ENCODE data around the gene GNL2.
"Not testable (repeated sequence)": the region's sequence is repeated elsewhere in the genome, so short reads cannot be mapped to it uniquely, and the experiment has no call there.

The GNL2 gene

GRCh38 chr1:37559080-37559479 lies 36.7 kb downstream of the GNL2 start:
- no peak for DNase-seq (ENCODE audit: low spot score)

DNA sequence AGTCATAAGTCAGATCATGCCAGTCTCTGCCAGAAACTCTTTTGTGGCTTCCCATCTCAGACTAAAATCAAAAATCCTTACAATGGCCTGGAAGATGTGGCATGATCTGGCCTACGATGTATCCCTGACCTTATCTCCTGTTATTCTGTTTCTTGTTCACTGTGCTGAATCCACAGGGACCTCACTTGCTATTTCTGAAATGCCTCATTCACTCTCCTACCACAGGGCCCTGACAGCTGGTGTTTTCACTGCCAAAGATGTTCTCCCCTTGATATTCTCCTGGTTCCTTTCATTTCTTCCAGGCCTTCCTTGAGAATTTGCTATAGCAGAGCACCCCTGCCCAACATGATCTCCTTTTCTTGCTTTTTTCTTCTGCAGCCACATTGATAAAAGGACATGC lies 37.3 kb downstream of the GNL2 start:
- DNase-seq (ENCODE audit: low spot score) = no peak

DNA sequence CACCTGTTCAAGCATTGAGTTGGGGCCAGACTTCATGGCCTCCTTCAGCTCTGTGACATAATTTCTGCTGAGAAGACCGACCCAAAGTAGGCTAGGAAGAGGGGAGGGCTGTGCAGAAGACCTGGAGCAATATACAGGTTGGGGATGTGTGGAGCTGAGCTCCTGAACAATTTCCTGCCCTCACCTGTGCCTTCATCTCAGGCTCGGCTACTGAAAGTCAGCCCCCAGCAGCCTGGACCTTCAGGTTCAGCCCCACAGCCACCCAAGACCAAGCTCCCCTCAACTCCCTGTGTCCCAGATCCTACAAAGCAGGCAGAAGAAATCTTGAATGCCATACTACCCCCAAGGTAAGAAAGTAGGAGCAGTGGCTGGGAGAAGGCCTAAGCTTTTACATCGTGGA lies 38.3 kb downstream of the GNL2 start:
- DNase-seq (ENCODE audit: low spot score) = no peak

GRCh38 chr1:37556712-37557196 lies 39.0 kb downstream of the GNL2 start, which contains the start of gene DNALI1:
TSS of gene DNALI1 (plus strand) at chr1:37556940. CDS start at chr1:37556995, 55 bp downstream.
- DNase-seq (ENCODE audit: low spot score) = peak; percentile 97

DNA sequence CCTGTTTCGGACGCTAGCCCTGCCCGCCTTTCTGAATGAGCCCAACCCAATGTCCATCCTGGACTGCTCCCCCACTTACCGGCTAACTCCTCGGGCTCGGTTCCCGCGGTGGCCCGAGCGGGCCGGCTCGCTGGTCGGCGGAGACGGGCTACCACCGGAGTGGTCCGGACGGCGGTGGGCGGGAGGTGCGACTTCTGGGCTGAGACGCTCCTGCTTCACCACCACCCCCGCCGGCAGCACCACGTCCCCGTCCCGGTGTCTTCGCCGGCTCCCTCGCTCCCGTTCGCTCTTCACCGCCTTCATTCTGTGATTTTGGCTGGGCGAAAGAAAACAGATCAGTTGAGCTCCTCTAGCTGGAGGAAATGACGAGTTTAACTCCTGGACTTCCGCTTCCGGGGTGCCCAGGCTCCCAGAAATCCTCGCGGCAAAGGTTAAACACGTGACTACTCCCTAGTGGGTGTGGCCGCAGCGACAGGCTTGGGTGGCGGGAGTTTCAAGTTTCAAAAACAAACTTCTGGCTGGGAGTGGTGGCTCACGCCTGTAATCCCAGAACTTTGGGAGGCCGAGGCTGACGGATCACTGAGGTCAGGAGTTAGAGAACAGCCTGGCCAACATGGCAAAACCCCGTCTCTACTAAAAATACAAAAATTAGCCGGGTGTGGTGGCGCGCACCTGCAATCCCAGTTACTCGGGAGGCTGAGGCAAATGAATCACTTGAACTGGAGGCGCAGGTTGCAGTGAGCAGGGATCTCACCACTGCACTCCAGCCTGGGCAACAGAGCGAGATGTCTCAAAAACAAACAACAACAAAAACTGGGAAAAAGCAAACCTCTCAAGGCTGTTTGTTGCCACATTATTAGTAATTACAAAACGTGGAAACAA lies 41.6 kb downstream of the GNL2 start, which contains the start of gene SNIP1:
SNIP1 (minus strand) TSS at position 367 of the 882 bp plus-strand sequence; CDS start at position 303, 64 bp downstream.
- DNase-seq (ENCODE audit: low spot score) = peak; percentile 97

- DNase-seq (ENCODE audit: low spot score) = no peak
These were observed 42.2 kb downstream of the GNL2 start for GRCh38 chr1:37553598-37553926.

DNA sequence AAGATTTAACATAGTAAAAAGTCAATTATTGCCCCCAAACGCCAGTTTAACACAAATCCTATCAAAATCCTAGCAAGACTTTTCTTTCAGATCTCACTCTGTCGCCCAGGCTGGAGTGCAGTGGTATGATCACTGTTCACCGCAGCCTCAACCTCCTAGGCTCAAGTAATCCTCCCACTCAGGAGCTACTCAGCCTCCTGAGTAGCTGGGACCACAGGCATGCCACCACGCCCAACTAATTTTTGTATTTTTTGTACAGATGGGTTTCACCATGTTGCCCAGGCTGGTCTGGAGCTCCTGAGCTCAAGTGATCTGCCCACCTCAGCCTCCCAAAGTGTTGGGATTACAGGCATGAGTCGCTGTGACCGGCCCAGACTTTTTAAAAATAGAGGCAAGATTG lies 46.4 kb downstream of the GNL2 start:
- no peak for DNase-seq (ENCODE audit: low spot score)

GRCh38 chr1:37545019-37545418 lies 50.7 kb downstream of the GNL2 start:
- DNase-seq (ENCODE audit: low spot score) = no peak

DNA sequence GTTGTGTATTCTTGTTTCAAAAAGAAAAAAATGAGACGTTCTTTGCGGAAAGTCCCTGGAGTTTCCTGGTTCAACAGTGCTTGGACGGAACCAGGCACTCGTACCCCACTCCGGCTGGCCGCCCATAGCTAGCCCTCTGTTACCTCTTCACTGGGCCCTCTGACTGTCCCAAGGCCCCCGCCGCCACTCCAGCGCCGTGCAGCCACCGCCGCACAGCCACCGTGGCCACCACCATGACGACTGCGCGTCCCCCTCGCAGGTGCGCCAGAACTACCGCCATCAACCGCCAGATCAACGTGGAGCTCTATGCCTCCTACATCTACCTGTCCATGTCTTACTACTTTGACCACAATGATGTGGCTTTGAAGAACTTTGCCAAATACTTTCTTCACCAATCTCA lies 51.2 kb downstream of the GNL2 start:
- no peak for DNase-seq (ENCODE audit: low spot score)

- DNase-seq (ENCODE audit: low spot score) = no peak
These were observed 55.5 kb downstream of the GNL2 start for GRCh38 chr1:37540036-37540785.

GRCh38 chr1:37539154-37539553 lies 56.6 kb downstream of the GNL2 start:
- not testable (repeated sequence) for DNase-seq (ENCODE audit: low spot score)

- DNase-seq (ENCODE audit: low spot score) = no peak
These were observed 58.4 kb downstream of the GNL2 start for GRCh38 chr1:37537378-37537777.

DNA sequence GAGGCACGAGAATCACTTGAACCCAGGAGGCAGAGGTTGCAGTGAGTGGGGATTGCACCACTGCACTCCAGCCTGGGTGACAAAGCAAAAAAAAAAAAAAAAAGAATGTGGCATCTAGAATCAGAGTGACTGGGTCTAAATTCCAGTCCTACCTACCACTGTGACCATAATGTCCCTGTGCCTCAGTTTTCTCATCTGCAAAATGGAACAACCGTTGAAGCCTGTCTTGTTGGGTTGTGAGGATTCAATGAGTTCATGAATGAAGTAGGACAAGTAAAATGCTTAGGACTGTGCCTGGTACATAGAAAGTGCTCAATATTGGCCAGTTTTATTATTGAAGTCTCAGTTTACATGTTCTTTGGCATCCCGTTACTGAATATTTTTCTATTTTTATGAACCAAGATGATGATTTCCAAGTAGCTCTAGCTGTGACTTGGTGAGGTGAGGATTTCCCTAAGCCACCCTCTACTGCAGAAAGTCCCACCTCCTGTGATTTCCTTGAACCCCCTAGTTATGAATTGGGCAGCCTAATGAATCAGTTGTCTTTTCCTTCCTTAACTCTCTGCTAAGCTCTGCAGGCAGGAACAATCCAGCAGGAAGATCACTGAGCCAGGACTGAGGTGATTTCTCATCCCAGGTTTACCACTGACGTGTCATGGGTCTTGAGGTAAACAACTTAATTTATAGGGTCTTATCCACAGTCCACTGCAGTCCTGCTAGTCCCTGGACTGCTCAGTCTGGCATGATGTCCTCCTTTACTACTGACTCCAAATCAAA lies 62.2 kb downstream of the GNL2 start:
- DNase-seq (ENCODE audit: low spot score) = no peak

- DNase-seq (ENCODE audit: low spot score) = not testable (repeated sequence)
These were observed 63.1 kb downstream of the GNL2 start for GRCh38 chr1:37532418-37533156.

GRCh38 chr1:37529888-37530287 lies 65.8 kb downstream of the GNL2 start:
- DNase-seq (ENCODE audit: low spot score) = not testable (repeated sequence)

- DNase-seq (ENCODE audit: low spot score) = no peak
These were observed 76.1 kb downstream of the GNL2 start for GRCh38 chr1:37519613-37520012.

- DNase-seq (ENCODE audit: low spot score) = not testable (repeated sequence)
These were observed 76.8 kb downstream of the GNL2 start for GRCh38 chr1:37518929-37519328.

DNA sequence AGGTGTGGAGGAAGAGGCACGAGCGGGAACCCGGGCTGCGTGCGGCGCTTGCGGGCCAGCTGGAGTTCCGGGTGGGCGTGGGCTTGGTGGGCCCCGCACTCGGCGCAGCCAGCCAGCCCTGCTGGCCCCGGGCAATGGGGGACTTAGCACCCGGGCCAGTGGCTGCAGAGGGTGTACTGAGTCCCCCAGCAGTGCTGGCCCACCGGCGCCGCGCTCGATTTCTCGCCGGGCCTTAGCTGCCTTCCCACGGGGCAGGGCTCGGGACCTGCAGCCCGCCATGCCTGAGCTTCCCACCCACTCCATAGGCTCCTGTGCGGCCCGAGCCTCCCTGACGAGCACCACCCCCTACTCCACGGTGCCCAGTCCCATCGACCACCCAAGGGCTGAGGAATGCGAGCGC lies 77.5 kb downstream of the GNL2 start:
- DNase-seq (ENCODE audit: low spot score) = not testable (repeated sequence)

GRCh38 chr1:37517569-37517968 lies 78.2 kb downstream of the GNL2 start:
- DNase-seq (ENCODE audit: low spot score) = no peak
